Chondrocyte (in vitro differentiated cells): ENCODE data around the gene FAM181A. TPM values are rescaled to one million over a fixed set of nuclear protein-coding genes. Genes with fewer than 3 reads are reported as not detected.

Experiments used
- DNase-seq: peaks from one replicate; pipeline ENCODE4 v3.0.0; 2021; ENCODE audit warnings: mixed read lengths, low spot score
- H3K27ac Mint-ChIP-seq: one replicate; pipeline ENCODE4 v1.8.0; 2021; ENCODE audit warnings: mild to moderate bottlenecking, moderate library complexity, mixed read lengths; ENCODE audit not compliant: unreplicated experiment
- H3K27me3 Mint-ChIP-seq: 2 replicates; pipeline ENCODE4 v1.8.0; 2021; ENCODE audit warnings: low read depth, mixed read lengths
- H3K36me3 Mint-ChIP-seq: 2 replicates; pipeline ENCODE4 v1.8.0; 2021; ENCODE audit warnings: low read depth, mixed read lengths
- H3K4me1 Mint-ChIP-seq: 2 replicates; pipeline ENCODE4 v1.8.0; 2021; ENCODE audit warnings: low read depth, mild to moderate bottlenecking, mixed read lengths
- H3K4me3 Mint-ChIP-seq: one replicate; pipeline ENCODE4 v1.8.0; 2021; ENCODE audit warnings: mild to moderate bottlenecking, moderate library complexity, mixed read lengths; ENCODE audit not compliant: unreplicated experiment
- H3K9me3 Mint-ChIP-seq: 2 replicates; pipeline ENCODE4 v1.8.0; 2021; ENCODE audit warnings: low read depth, mixed read lengths
- total RNA-seq: library from RNA; stranded (reverse); gene quantifications from 3 replicates; pipeline ENCODE4 v1.2.1, GENCODE V29; 2021
- TF ChIP-seq, protein P1 (sequence below): fragments of 200-600 bp; sonication (generic); IDR thresholded peaks from 2 replicates; pipeline ENCODE4 v1.5.0; 2021; ENCODE audit warnings: antibody characterized with exemption, mild to moderate bottlenecking, moderate library complexity

FAM181A gene
- total RNA-seq, 1 donor from 2014 or later, result not detected

DNA sequence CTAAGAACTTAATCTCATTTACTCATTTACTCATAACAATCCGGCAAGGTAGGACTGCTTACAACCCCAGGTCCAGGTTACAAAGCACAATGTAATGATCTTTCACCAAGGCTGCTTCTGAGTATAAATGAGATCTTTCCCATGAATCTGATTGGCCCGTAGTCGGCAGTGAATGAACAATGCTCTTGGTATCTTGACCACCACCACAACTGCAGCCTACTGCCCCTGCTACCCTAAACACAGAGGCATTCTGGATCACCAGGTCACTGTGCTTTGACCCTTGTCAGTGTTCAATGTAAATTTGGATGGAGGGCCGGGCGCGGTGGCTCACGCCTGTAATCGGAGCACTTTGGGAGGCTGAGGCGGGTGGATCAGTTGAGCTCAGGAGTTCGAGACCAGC lies 15.9 kb downstream of the FAM181A start:
- DNase-seq, result no peak
- peaks cover 8% of the 10 kb centered on the region for H3K27me3 Mint-ChIP-seq
- no peaks in the 10 kb centered on the region for H3K36me3 Mint-ChIP-seq
- TF ChIP-seq, protein P1, sequence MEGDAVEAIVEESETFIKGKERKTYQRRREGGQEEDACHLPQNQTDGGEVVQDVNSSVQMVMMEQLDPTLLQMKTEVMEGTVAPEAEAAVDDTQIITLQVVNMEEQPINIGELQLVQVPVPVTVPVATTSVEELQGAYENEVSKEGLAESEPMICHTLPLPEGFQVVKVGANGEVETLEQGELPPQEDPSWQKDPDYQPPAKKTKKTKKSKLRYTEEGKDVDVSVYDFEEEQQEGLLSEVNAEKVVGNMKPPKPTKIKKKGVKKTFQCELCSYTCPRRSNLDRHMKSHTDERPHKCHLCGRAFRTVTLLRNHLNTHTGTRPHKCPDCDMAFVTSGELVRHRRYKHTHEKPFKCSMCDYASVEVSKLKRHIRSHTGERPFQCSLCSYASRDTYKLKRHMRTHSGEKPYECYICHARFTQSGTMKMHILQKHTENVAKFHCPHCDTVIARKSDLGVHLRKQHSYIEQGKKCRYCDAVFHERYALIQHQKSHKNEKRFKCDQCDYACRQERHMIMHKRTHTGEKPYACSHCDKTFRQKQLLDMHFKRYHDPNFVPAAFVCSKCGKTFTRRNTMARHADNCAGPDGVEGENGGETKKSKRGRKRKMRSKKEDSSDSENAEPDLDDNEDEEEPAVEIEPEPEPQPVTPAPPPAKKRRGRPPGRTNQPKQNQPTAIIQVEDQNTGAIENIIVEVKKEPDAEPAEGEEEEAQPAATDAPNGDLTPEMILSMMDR, result no peak
- no peaks in the 10 kb centered on the region for H3K9me3 Mint-ChIP-seq
- no peak overlapping the region for H3K27ac Mint-ChIP-seq
- H3K4me1 Mint-ChIP-seq, result peaks cover 46% of the 10 kb centered on the region
- no peak overlapping the region for H3K4me3 Mint-ChIP-seq

DNA sequence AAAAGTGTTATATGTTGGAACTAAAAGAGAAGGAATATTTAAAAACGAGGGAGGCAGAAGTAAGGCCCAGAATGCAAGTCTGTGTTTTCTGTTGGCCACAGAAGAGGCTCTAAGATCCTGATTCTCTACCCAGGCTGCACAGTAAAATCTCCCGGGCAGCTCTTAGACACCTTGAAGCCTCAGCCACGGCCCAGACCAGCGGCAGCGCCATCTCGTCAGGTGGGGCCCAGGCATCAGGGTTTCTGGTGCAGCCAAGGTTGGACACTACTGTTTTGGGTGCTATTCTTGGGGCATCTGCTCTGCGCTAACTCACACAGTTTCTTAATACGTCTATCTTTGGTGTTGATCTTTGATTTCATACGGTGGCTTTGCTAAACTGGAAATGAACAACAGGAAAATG lies 16.8 kb downstream of the FAM181A start:
- TF ChIP-seq, protein P1, result no peak
- H3K4me3 Mint-ChIP-seq, result no peak overlapping the region
- H3K27ac Mint-ChIP-seq, result no peak overlapping the region
- H3K27me3 Mint-ChIP-seq, result peaks cover 3% of the 10 kb centered on the region
- no peak for DNase-seq
- H3K9me3 Mint-ChIP-seq, result no peaks in the 10 kb centered on the region
- no peaks in the 10 kb centered on the region for H3K36me3 Mint-ChIP-seq
- H3K4me1 Mint-ChIP-seq, result peaks cover 46% of the 10 kb centered on the region

DNA sequence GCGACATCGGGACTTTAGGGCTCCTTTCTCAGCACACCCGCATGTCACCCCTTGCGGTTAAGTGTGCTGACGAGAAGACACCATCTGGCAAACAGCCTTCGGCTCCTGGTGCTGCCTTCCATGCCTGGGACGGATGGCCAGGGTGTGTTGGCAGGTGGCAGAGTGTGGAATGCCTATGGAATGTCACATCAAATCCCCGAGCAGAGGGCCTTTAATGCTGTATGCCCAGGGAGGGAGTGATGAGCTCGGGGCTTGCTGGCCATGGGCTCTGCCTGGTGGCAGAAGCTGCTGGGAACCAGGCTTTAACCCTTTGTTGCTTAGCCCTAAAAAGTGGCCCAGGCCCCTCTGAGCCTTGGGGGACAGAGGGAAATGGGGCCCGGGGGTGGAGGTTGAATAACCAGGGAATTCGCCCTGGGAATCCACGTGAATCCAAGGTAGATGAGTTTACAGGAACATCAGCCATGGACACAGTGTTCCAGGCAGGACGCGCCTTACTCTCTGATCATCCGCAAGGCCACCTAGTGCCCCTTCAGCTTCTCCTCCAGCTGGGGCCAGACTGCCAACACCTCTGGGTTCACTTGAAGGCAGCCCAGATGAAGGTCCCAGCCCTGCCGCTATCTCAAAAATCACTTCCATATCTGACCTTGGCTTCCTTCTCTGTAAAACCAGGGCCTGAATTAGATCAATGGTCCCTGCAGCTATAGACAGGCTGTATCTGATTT lies 17.4 kb downstream of the FAM181A start:
- DNase-seq, result no peak
- H3K27me3 Mint-ChIP-seq, result peaks cover 3% of the 10 kb centered on the region
- peaks cover 51% of the 10 kb centered on the region for H3K4me1 Mint-ChIP-seq
- TF ChIP-seq, protein P1, result no peak
- no peak overlapping the region for H3K4me3 Mint-ChIP-seq
- H3K36me3 Mint-ChIP-seq, result no peaks in the 10 kb centered on the region
- H3K27ac Mint-ChIP-seq, result no peak overlapping the region
- no peaks in the 10 kb centered on the region for H3K9me3 Mint-ChIP-seq

DNA sequence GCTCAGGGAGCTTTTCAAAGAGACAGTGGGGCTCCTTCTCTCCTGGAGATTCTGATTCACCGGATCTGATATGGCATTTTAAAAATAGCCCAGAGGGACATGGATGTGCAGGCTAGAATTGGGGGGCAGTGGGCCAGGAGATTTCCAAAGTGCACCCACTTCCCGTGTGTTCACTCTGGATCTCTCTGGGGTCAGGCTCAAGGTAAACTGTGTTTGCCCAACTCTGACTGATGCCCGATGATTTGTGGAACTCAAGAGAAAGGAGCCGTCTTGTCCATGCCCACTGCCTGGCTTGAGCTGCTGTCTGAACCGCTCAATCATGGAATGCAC lies 17.9 kb downstream of the FAM181A start:
- H3K4me1 Mint-ChIP-seq, result peaks cover 56% of the 10 kb centered on the region
- TF ChIP-seq, protein P1, result no peak
- H3K27ac Mint-ChIP-seq, result no peak overlapping the region
- peaks cover 3% of the 10 kb centered on the region for H3K27me3 Mint-ChIP-seq
- no peaks in the 10 kb centered on the region for H3K36me3 Mint-ChIP-seq
- no peak for DNase-seq
- no peaks in the 10 kb centered on the region for H3K9me3 Mint-ChIP-seq
- H3K4me3 Mint-ChIP-seq, result no peak overlapping the region

DNA sequence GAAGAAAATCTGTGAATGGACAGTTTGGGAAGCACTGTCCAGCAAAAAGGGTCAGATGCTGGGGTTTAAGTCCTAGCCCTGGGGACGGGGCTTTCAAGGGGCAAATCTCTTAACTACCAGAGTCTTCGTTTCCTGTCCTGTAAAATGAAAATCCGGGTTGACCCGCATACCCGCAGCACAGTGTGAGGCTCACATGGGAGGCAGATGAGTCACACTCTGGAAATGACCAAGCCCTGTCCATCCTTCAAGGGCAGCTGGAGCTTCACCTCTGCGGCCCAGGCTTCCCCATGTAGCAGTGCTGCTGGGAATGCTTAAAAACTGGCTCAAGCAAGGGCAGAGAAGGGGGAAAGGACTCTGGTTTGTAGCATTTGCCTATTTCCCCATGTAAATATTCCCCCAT lies 19.0 kb downstream of the FAM181A start:
- TF ChIP-seq, protein P1, result no peak
- no peak for DNase-seq
- Mint-ChIP-seq H3K4me1 (peaks cover 50% of the 10 kb centered on the region), H3K9me3 (no peaks in the 10 kb centered on the region), H3K4me3 (no peak overlapping the region), H3K27ac (no peak overlapping the region), H3K27me3 (peaks cover 3% of the 10 kb centered on the region), H3K36me3 (no peaks in the 10 kb centered on the region)
